ENCODE measurements around the gene NEFH.

The NEFH gene

GRCh38 chr22:29487426-29487986, 7.5 kb downstream of the NEFH start:
- TF ChIP-seq TAF1 (IDR thresholded peaks at IDR 0.05; ENCODE audit: borderline replicate concordance, insufficient read depth, low read length) (no peak), FOXP2 (optimal IDR thresholded peaks at IDR 0.05; ENCODE audit: borderline replicate concordance, extremely low read depth, extremely low read length, insufficient read depth) (no peak), REST (IDR thresholded peaks at IDR 0.05; ENCODE audit: insufficient read depth in 1 of 2, low read depth in 2 of 2, low read length in 2 of 2) (no peak), SIN3A (IDR thresholded peaks at IDR 0.05; ENCODE audit: borderline replicate concordance, insufficient read depth, low read length) (no peak), POLR2AphosphoS5 (IDR thresholded peaks at IDR 0.05; ENCODE audit: low read depth, low read length) (no peak)

- TF ChIP-seq TAF1 (IDR thresholded peaks at IDR 0.05; ENCODE audit: borderline replicate concordance, insufficient read depth, low read length) (no peak), SIN3A (IDR thresholded peaks at IDR 0.05; ENCODE audit: borderline replicate concordance, insufficient read depth, low read length) (no peak), POLR2AphosphoS5 (IDR thresholded peaks at IDR 0.05; ENCODE audit: low read depth, low read length) (no peak), REST (IDR thresholded peaks at IDR 0.05; ENCODE audit: insufficient read depth in 1 of 2, low read depth in 2 of 2, low read length in 2 of 2) (no peak)
Observed at GRCh38 chr22:29491012-29491411, 11.0 kb downstream of the NEFH start.

GRCh38 chr22:29493636-29494035, 13.6 kb downstream of the NEFH start:
- TF ChIP-seq POLR2AphosphoS5 (IDR thresholded peaks at IDR 0.05; ENCODE audit: low read depth, low read length) = no peak
- TF ChIP-seq SIN3A (IDR thresholded peaks at IDR 0.05; ENCODE audit: borderline replicate concordance, insufficient read depth, low read length) = no peak
- no peak for TF ChIP-seq REST (IDR thresholded peaks at IDR 0.05; ENCODE audit: insufficient read depth in 1 of 2, low read depth in 2 of 2, low read length in 2 of 2)
- no peak for TF ChIP-seq TAF1 (IDR thresholded peaks at IDR 0.05; ENCODE audit: borderline replicate concordance, insufficient read depth, low read length)
- TF ChIP-seq FOXP2 (optimal IDR thresholded peaks at IDR 0.05; ENCODE audit: borderline replicate concordance, extremely low read depth, extremely low read length, insufficient read depth) = no peak

- TF ChIP-seq TAF1 (IDR thresholded peaks at IDR 0.05; ENCODE audit: borderline replicate concordance, insufficient read depth, low read length) (no peak), SIN3A (IDR thresholded peaks at IDR 0.05; ENCODE audit: borderline replicate concordance, insufficient read depth, low read length) (no peak), POLR2AphosphoS5 (IDR thresholded peaks at IDR 0.05; ENCODE audit: low read depth, low read length) (no peak), FOXP2 (optimal IDR thresholded peaks at IDR 0.05; ENCODE audit: borderline replicate concordance, extremely low read depth, extremely low read length, insufficient read depth) (no peak), REST (IDR thresholded peaks at IDR 0.05; ENCODE audit: insufficient read depth in 1 of 2, low read depth in 2 of 2, low read length in 2 of 2) (no peak)
Observed at GRCh38 chr22:29499852-29500251, 19.8 kb downstream of the NEFH start.
